AG10803 (cell line): ENCODE measurements around the gene BECN2.
A peak's percentile ranks its signal among the peaks of the same experiment; 100 is the strongest.

Experiments used
- DNase-seq: peaks from one replicate; pipeline ENCODE4 v3.0.0; 2010; ENCODE audit warnings: low read depth
- H3K4me3 ChIP-seq: 2 replicates; pipeline ENCODE4 v1.5.1; 2011; ENCODE audit warnings: mild to moderate bottlenecking, low read length, control low read depth
- TF ChIP-seq, protein P1 (sequence below): conservative IDR thresholded peaks from 2 replicates; pipeline ENCODE4 v1.5.1; 2011; ENCODE audit warnings: mild to moderate bottlenecking, low read length, control low read depth, inconsistent platforms

The BECN2 gene

DNA sequence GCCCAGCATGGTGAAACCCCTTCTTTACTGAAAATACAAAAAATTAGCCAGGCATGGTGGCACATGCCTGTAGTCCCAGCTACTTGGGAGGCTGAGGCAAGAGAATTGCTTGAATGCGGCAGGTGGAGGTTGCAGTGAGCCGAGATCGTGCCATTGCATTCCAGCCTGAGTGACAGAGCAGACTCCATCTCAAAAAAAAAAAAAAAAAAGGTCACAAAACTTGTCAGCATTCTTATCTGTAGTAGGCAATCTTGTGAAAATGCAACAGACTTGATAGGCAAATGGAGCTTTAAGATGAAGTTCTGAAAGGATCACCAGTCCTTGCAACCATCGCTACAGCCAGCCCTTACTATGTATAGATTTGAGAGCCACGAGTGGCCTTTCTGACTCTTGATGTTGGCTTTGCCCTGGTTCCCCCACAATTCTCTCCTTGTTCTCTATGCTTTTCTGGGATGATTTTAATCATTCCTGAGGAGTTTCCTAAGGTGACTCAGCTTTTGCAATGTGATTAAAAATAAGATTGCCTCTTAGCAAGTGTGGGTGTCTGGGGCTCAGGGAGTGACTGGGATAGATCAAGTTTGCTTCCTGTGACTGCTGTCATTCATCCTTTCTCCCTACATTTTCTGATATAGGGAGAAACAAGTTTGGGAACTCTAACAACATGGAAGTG, 48.4 kb downstream of the BECN2 start:
- H3K4me3 ChIP-seq: no peak overlapping the region
- TF ChIP-seq, protein P1, sequence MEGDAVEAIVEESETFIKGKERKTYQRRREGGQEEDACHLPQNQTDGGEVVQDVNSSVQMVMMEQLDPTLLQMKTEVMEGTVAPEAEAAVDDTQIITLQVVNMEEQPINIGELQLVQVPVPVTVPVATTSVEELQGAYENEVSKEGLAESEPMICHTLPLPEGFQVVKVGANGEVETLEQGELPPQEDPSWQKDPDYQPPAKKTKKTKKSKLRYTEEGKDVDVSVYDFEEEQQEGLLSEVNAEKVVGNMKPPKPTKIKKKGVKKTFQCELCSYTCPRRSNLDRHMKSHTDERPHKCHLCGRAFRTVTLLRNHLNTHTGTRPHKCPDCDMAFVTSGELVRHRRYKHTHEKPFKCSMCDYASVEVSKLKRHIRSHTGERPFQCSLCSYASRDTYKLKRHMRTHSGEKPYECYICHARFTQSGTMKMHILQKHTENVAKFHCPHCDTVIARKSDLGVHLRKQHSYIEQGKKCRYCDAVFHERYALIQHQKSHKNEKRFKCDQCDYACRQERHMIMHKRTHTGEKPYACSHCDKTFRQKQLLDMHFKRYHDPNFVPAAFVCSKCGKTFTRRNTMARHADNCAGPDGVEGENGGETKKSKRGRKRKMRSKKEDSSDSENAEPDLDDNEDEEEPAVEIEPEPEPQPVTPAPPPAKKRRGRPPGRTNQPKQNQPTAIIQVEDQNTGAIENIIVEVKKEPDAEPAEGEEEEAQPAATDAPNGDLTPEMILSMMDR: no peak
- peak; percentile 38 for DNase-seq

DNA sequence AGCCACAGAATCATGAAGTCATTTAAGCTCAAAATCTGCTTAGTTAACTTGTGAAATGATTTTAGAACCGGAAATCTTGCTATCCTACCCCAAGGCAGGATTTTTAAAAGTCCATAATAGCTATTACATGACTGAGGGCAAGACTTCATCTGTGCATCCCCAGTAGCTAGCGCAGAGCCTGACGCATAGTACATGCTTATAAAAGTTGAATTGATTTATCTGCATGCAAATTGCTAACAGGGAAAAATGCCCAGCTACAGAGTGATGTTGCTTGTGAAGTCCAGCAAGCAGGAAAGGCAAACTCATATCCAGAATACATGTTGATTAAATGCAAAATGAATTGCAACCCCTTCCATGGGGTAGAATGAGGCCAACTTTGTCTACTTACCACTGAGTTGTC, 49.4 kb downstream of the BECN2 start:
- H3K4me3 ChIP-seq: no peak overlapping the region
- TF ChIP-seq, protein P1: no peak
- peak; percentile 41 for DNase-seq
